Stimulated activated CD8-positive, alpha-beta memory T cell treated with anti-CD3 and anti-CD28 coated beads, Interleukin-12 subunit alpha, Interleukin-12 subunit beta, amount 100 ng/mL, for 1 hour (primary cell): ENCODE measurements around the gene SNAPC4.

Source experiments
- DNase-seq: peaks from one replicate; pipeline ENCODE4 v3.0.0-alpha.2; 2020; ENCODE audit warnings: low read depth

SNAPC4 gene

GRCh38 chr9:136400038-136400834, at the start of gene SNAPC4:
SNAPC4 (minus strand) TSS chr9:136400170; CDS start chr9:136398428, 1,742 bp downstream.
- peak; percentile 70 for DNase-seq

GRCh38 chr9:136448655-136449054, 48.7 kb upstream of the SNAPC4 start:
- no peak for DNase-seq

- DNase-seq = no peak
Measured at GRCh38 chr9:136447173-136447778, 47.3 kb upstream of the SNAPC4 start.

- DNase-seq = no peak
Measured at GRCh38 chr9:136445799-136446198, 45.8 kb upstream of the SNAPC4 start.

GRCh38 chr9:136444102-136444501, 44.1 kb upstream of the SNAPC4 start:
- DNase-seq = no peak

- DNase-seq = no peak
Measured at GRCh38 chr9:136443687-136444086, 43.7 kb upstream of the SNAPC4 start.

GRCh38 chr9:136443087-136443486, 43.1 kb upstream of the SNAPC4 start:
- DNase-seq = no peak

GRCh38 chr9:136442265-136442664, 42.3 kb upstream of the SNAPC4 start:
- DNase-seq = no peak

- no peak for DNase-seq
Measured at GRCh38 chr9:136441681-136442245, 41.8 kb upstream of the SNAPC4 start.

GRCh38 chr9:136441191-136441680, 41.3 kb upstream of the SNAPC4 start:
- DNase-seq = no peak

- DNase-seq = peak; percentile 68
Measured at GRCh38 chr9:136439481-136440408, 39.8 kb upstream of the SNAPC4 start, which contains the start of gene INPP5E. INPP5E (minus strand) TSS chr9:136439845; CDS start chr9:136439419, 426 bp downstream.

GRCh38 chr9:136438548-136439480, 38.8 kb upstream of the SNAPC4 start:
- DNase-seq = peak; percentile 28

- DNase-seq = no peak
Measured at GRCh38 chr9:136437839-136438547, 38.0 kb upstream of the SNAPC4 start.

- DNase-seq = no peak
Measured at GRCh38 chr9:136437430-136437829, 37.5 kb upstream of the SNAPC4 start.

- no peak for DNase-seq
Measured at GRCh38 chr9:136436055-136436634, 36.2 kb upstream of the SNAPC4 start.

GRCh38 chr9:136434580-136435169, 34.7 kb upstream of the SNAPC4 start:
- no peak for DNase-seq

GRCh38 chr9:136433849-136434579, 34.0 kb upstream of the SNAPC4 start:
- no peak for DNase-seq

- no peak for DNase-seq
Measured at GRCh38 chr9:136433043-136433715, 33.2 kb upstream of the SNAPC4 start.
